Measurements from ENCODE around the gene BCS1L. TPM values are rescaled to one million over a fixed set of nuclear protein-coding genes. Genes with fewer than 3 reads are reported as not detected.

The BCS1L gene
- polyA plus RNA-seq, 1 of the 3 experiments (the other 2 are of a cell fraction) = 47.5 TPM

GRCh38 chr2:218664653-218665052, 5.2 kb downstream of the BCS1L start:
- peaks cover 34 to 75% of the 10 kb centered on the region in 2 experiments for H3K36me3 ChIP-seq (replicated peaks in 1 of 2; ENCODE audit: control insufficient read depth in 1 of 2, insufficient read depth in 2 of 2, low read length in 1 of 2)
- H3K27ac ChIP-seq (ENCODE audit: low read depth in 2 of 2, low read length in 1 of 2) = no peak overlapping the region
- H3F3A ChIP-seq (replicated peaks; ENCODE audit: insufficient read depth) = peaks cover 5% of the 10 kb centered on the region
- H3K9ac ChIP-seq = no peak overlapping the region
- H3K27me3 ChIP-seq (ENCODE audit: insufficient read depth) = no peaks in the 10 kb centered on the region
- H3K4me3 ChIP-seq (ENCODE audit: low read depth in 2 of 2, low read length in 1 of 2) = no peak overlapping the region
- no peak overlapping the region for H2AFZ ChIP-seq (ENCODE audit: low read depth)
- H3K79me2 ChIP-seq (ENCODE audit: insufficient read depth) = peaks cover 20% of the 10 kb centered on the region
- H3K9me2 ChIP-seq = no peaks in the 10 kb centered on the region
- H3K4me2 ChIP-seq = no peak overlapping the region
- H3K4me1 ChIP-seq (ENCODE audit: control insufficient read depth in 1 of 2, insufficient read depth in 2 of 2, low read depth in 1 of 2, low read length in 1 of 2) = peaks cover 0 to 9% of the 10 kb centered on the region in 2 experiments; a peak in 2 of 4 replicates
- 98% methylated on average over 7 of the region's 7 CpGs for WGBS (ENCODE audit: low lambda C conversion rate)
- H3K9me3 ChIP-seq = no peaks in the 10 kb centered on the region
- POLR2A ChIA-PET = no interaction called here
- CTCF ChIA-PET = interaction anchor here (0.8 to 1.0 kb wide), 2 partner anchors 9 to 16 kb away, joined by 3 read pairs; no protein-coding TSS in a partner anchor
- TF ChIP-seq, protein P1, sequence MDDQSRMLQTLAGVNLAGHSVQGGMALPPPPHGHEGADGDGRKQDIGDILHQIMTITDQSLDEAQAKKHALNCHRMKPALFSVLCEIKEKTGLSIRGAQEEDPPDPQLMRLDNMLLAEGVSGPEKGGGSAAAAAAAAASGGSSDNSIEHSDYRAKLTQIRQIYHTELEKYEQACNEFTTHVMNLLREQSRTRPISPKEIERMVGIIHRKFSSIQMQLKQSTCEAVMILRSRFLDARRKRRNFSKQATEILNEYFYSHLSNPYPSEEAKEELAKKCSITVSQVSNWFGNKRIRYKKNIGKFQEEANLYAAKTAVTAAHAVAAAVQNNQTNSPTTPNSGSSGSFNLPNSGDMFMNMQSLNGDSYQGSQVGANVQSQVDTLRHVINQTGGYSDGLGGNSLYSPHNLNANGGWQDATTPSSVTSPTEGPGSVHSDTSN (IDR thresholded peaks at IDR 0.05) = no peak
- TF ChIP-seq CTCF (IDR thresholded peaks at IDR 0.05) (no peak), EZH2phosphoT487 (IDR thresholded peaks at IDR 0.05; ENCODE audit: borderline replicate concordance, low read depth) (no peak), NRF1 (IDR thresholded peaks at IDR 0.05; ENCODE audit: low read depth, low read length) (no peak), RFX5 (IDR thresholded peaks at IDR 0.05; ENCODE audit: low read length) (no peak), RCOR1 (IDR thresholded peaks at IDR 0.05; ENCODE audit: low read length) (no peak), NFIC (IDR thresholded peaks at IDR 0.05; ENCODE audit: borderline replicate concordance) (no peak), TEAD4 (IDR thresholded peaks at IDR 0.05; ENCODE audit: borderline replicate concordance, insufficient read depth) (no peak), FOSL2 (IDR thresholded peaks at IDR 0.05; ENCODE audit: borderline replicate concordance, low read depth) (no peak), TAF1 (IDR thresholded peaks at IDR 0.05; ENCODE audit: borderline replicate concordance, low read depth, low read length) (no peak)
- no peak for DNase-seq
- no peaks in the 10 kb centered on the region; the same call in 1 of the 2 replicates for H4K20me1 ChIP-seq (ENCODE audit: insufficient read depth)

DNA sequence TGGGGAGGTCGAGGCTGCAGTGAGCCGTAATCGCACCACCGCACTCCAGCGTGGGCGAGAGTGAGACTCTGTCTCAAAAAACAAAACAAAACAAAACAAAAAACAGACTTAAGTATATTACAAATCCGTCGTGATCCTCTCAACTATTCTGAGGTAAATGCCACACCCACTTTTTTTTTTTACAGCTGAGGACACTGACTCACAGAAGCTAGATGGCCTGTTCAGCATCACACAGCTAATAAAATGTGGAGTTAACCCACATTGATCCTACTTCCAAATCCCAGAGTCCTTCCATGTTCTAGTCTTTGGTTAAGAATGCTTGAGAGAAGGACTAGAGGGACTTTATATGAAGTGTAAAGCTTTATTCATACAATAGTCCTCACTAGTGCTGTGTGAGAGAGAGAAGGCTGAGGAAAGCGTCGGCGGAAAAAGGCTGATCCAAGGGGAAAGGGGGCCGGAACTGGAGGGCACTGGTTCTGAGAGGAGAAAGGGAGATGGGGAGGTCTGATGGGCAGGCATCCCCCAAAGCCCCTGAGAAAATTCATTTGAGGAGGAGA, 11.7 kb downstream of the BCS1L start:
- Histone ChIP-seq H3K27ac (ENCODE audit: low read depth in 2 of 2, low read length in 1 of 2) (peak overlapping the region; percentile 76 to 94), H4K20me1 (ENCODE audit: insufficient read depth) (no peaks in the 10 kb centered on the region; the same call in 1 of the 2 replicates), H3K9ac (peak overlapping the region; percentile 87), H3K4me1 (ENCODE audit: control insufficient read depth in 1 of 2, insufficient read depth in 2 of 2, low read depth in 1 of 2, low read length in 1 of 2) (peaks cover 8 to 11% of the 10 kb centered on the region in 2 experiments; a peak in 3 of 4 replicates), H3K4me3 (ENCODE audit: low read depth in 2 of 2, low read length in 1 of 2) (peak overlapping the region; percentile 94 to 97), H2AFZ (ENCODE audit: low read depth) (peak overlapping the region; percentile 94; the same call in 1 of the 2 replicates), H3K36me3 (replicated peaks in 1 of 2; ENCODE audit: control insufficient read depth in 1 of 2, insufficient read depth in 2 of 2, low read length in 1 of 2) (peaks cover 36 to 48% of the 10 kb centered on the region in 2 experiments), H3K27me3 (ENCODE audit: insufficient read depth) (no peaks in the 10 kb centered on the region), H3K79me2 (ENCODE audit: insufficient read depth) (peaks cover 33% of the 10 kb centered on the region), H3K9me2 (no peaks in the 10 kb centered on the region), H3F3A (replicated peaks; ENCODE audit: insufficient read depth) (peaks cover 11% of the 10 kb centered on the region), H3K9me3 (no peaks in the 10 kb centered on the region), H3K4me2 (peak overlapping the region; percentile 94)
- WGBS (ENCODE audit: low lambda C conversion rate) = 22% methylated on average over 12 of the region's 12 CpGs
- CTCF ChIA-PET = interaction anchor here (1.0 to 6.5 kb wide), 6 partner anchors 11 to 205 kb away, joined by 3 to 36 read pairs (median 8); partner anchors contain the start of genes BCS1L, TTLL4 and ZNF142
- POLR2A ChIA-PET = interaction anchor here (1.1 to 2.5 kb wide), 4 partner anchors 10 to 63 kb away, joined by 3 to 28 read pairs (median 6); partner anchors contain the start of genes BCS1L, PLCD4 and ZNF142
- no peak for DNase-seq
- no peak for TF ChIP-seq ZBTB33 (IDR thresholded peaks at IDR 0.05; ENCODE audit: borderline replicate concordance, low read depth)
- TF ChIP-seq JUND (IDR thresholded peaks at IDR 0.05) = no peak
- no peak for TF ChIP-seq FOXM1 (IDR thresholded peaks at IDR 0.05; ENCODE audit: low read depth)
- no peak for TF ChIP-seq RXRA (IDR thresholded peaks at IDR 0.05; ENCODE audit: borderline replicate concordance, low read depth)
- TF ChIP-seq FOSL2 (IDR thresholded peaks at IDR 0.05; ENCODE audit: borderline replicate concordance, low read depth) = no peak
- TF ChIP-seq GATA2 (CRISPR knock-in tag; IDR thresholded peaks at IDR 0.05) = no peak
- TF ChIP-seq CHD2 (IDR thresholded peaks at IDR 0.05; ENCODE audit: low read length, partially characterized antibody) = no peak
- no peak for TF ChIP-seq RCOR1 (IDR thresholded peaks at IDR 0.05; ENCODE audit: low read length)
- TF ChIP-seq USF1 (IDR thresholded peaks at IDR 0.05; ENCODE audit: borderline replicate concordance, low read depth) = no peak
- TF ChIP-seq MXI1 (IDR thresholded peaks at IDR 0.05; ENCODE audit: low read depth, low read length) = no peak
- TF ChIP-seq, protein P1 (IDR thresholded peaks at IDR 0.05) = no peak
- no peak for TF ChIP-seq ELF1 (IDR thresholded peaks at IDR 0.05)
- TF ChIP-seq FOXJ3 (CRISPR knock-in tag; IDR thresholded peaks at IDR 0.05) = no peak; the same call in 1 of the 2 replicates
